ENCODE results near the gene IHH.

DNA sequence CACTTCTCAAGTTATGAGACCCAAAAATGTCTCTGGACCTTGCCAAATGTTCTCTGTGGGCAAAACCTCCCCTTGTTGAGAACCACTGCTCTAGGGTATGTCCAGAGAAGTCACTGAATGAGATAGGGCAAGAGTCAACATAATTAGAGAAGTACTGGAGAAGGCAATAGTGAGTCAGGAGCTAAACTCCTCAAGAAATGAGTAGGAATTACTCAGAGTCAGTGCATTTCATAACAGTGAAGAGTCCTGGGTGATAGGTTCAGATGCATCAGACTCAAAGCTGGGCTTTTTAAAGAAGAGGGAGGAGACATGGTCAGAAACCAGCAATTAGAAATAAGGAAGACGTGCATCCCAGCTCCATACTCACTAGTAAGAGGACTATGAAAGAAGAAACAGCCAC lies 38.6 kb upstream of the IHH start:
- no peak for TF ChIP-seq NR2C2 (CRISPR knock-in tag; IDR thresholded peaks at IDR 0.05)
- no peak for TF ChIP-seq ETV6 (CRISPR knock-in tag; IDR thresholded peaks at IDR 0.05)
- TF ChIP-seq, protein P1, sequence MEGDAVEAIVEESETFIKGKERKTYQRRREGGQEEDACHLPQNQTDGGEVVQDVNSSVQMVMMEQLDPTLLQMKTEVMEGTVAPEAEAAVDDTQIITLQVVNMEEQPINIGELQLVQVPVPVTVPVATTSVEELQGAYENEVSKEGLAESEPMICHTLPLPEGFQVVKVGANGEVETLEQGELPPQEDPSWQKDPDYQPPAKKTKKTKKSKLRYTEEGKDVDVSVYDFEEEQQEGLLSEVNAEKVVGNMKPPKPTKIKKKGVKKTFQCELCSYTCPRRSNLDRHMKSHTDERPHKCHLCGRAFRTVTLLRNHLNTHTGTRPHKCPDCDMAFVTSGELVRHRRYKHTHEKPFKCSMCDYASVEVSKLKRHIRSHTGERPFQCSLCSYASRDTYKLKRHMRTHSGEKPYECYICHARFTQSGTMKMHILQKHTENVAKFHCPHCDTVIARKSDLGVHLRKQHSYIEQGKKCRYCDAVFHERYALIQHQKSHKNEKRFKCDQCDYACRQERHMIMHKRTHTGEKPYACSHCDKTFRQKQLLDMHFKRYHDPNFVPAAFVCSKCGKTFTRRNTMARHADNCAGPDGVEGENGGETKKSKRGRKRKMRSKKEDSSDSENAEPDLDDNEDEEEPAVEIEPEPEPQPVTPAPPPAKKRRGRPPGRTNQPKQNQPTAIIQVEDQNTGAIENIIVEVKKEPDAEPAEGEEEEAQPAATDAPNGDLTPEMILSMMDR (IDR thresholded peaks at IDR 0.05), result no peak
- TF ChIP-seq, protein P2, sequence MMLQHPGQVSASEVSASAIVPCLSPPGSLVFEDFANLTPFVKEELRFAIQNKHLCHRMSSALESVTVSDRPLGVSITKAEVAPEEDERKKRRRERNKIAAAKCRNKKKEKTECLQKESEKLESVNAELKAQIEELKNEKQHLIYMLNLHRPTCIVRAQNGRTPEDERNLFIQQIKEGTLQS (CRISPR knock-in tag; conservative IDR thresholded peaks at IDR 0.05), result no peak
- TF ChIP-seq ZNF232 (CRISPR knock-in tag; IDR thresholded peaks at IDR 0.05), result no peak
- TF ChIP-seq, protein P3, sequence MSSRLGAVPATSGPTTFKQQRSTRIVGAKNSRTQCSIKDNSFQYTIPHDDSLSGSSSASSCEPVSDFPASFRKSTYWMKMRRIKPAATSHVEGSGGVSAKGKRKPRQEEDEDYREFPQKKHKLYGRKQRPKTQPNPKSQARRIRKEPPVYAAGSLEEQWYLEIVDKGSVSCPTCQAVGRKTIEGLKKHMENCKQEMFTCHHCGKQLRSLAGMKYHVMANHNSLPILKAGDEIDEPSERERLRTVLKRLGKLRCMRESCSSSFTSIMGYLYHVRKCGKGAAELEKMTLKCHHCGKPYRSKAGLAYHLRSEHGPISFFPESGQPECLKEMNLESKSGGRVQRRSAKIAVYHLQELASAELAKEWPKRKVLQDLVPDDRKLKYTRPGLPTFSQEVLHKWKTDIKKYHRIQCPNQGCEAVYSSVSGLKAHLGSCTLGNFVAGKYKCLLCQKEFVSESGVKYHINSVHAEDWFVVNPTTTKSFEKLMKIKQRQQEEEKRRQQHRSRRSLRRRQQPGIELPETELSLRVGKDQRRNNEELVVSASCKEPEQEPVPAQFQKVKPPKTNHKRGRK (CRISPR knock-in tag; IDR thresholded peaks at IDR 0.05; ENCODE audit: borderline replicate concordance), result no peak
- no peak for TF ChIP-seq TEAD4 (CRISPR knock-in tag; IDR thresholded peaks at IDR 0.05)
- no peak for TF ChIP-seq SMAD3 (CRISPR knock-in tag; IDR thresholded peaks at IDR 0.05; ENCODE audit: borderline replicate concordance)
- TF ChIP-seq, protein P4, sequence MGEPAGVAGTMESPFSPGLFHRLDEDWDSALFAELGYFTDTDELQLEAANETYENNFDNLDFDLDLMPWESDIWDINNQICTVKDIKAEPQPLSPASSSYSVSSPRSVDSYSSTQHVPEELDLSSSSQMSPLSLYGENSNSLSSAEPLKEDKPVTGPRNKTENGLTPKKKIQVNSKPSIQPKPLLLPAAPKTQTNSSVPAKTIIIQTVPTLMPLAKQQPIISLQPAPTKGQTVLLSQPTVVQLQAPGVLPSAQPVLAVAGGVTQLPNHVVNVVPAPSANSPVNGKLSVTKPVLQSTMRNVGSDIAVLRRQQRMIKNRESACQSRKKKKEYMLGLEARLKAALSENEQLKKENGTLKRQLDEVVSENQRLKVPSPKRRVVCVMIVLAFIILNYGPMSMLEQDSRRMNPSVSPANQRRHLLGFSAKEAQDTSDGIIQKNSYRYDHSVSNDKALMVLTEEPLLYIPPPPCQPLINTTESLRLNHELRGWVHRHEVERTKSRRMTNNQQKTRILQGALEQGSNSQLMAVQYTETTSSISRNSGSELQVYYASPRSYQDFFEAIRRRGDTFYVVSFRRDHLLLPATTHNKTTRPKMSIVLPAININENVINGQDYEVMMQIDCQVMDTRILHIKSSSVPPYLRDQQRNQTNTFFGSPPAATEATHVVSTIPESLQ (CRISPR knock-in tag; IDR thresholded peaks at IDR 0.05), result no peak
- no peak for TF ChIP-seq SP1 (CRISPR knock-in tag; conservative IDR thresholded peaks at IDR 0.05)
- no peak for TF ChIP-seq NR1H2 (CRISPR knock-in tag; IDR thresholded peaks at IDR 0.05)
- no peak for TF ChIP-seq CREM (CRISPR knock-in tag; IDR thresholded peaks at IDR 0.05)
